A673 (cell line): ENCODE measurements around the gene NKD1. TPM values are rescaled to one million over a fixed set of nuclear protein-coding genes. Genes with fewer than 3 reads are reported as not detected.

Experiments
- BruUV-seq: library from RNA; stranded (reverse); fragments of 400-500 nt; replicated peaks from 2 replicates; lab custom pipeline; 2021; lab: Mats Ljungman, UMichigan
- CTCF ChIA-PET: fragments of 300-600 bp; sonication (Branson Sonifier 250); formaldehyde crosslinking; loops from one replicate; lab custom pipeline; 2022; ENCODE audit warnings: antibody characterized with exemption; lab: Charles Lee
- POLR2A ChIA-PET: fragments of 300-600 bp; sonication (Branson Sonifier 250); formaldehyde crosslinking; loops from one replicate; lab custom pipeline; 2022; ENCODE audit warnings: antibody characterized with exemption; ENCODE audit not compliant: low non-redundant PET; lab: Charles Lee
- DNase-seq: peaks from one replicate; pipeline ENCODE4 v3.0.0-alpha.2; 2015; ENCODE audit warnings: low spot score
- H3K27ac ChIP-seq: fragments of 200-600 bp; sonication (generic); 2 replicates; pipeline ENCODE4 v1.5.1; 2016; ENCODE audit warnings: mixed run types, low read depth, mild to moderate bottlenecking, mixed read lengths, antibody characterized with exemption, low read length; ENCODE audit not compliant: poor library complexity, severe bottlenecking
- H3K27me3 ChIP-seq: fragments of 200-600 bp; sonication (generic); replicated peaks from 2 replicates; pipeline ENCODE4 v1.6.1; 2017; ENCODE audit warnings: mixed run types, low read depth, mild to moderate bottlenecking, mixed read lengths, antibody characterized with exemption, low read length; ENCODE audit not compliant: insufficient read depth, poor library complexity
- H3K36me3 ChIP-seq: fragments of 200-600 bp; sonication (generic); 2 replicates; pipeline ENCODE4 v1.6.1; 2016; ENCODE audit warnings: mixed run types, mild to moderate bottlenecking, mixed read lengths, antibody characterized with exemption, low read length; ENCODE audit not compliant: insufficient read depth, poor library complexity, severe bottlenecking
- H3K4me1 ChIP-seq: fragments of 200-600 bp; sonication (generic); 2 replicates; pipeline ENCODE4 v1.6.1; 2017; ENCODE audit warnings: mixed run types, mild to moderate bottlenecking, mixed read lengths, antibody characterized with exemption, low read length; ENCODE audit not compliant: insufficient read depth, poor library complexity, severe bottlenecking
- H3K4me3 ChIP-seq: fragments of 200-600 bp; sonication (generic); 2 replicates; pipeline ENCODE4 v1.5.1; 2016; ENCODE audit warnings: low read depth, mixed run types, mild to moderate bottlenecking, mixed read lengths, low read length; ENCODE audit not compliant: poor library complexity, severe bottlenecking
- H3K9me3 ChIP-seq: fragments of 200-600 bp; sonication (generic); 2 replicates; pipeline ENCODE4 v1.6.1; 2016; ENCODE audit warnings: mixed run types, low read depth, mild to moderate bottlenecking, mixed read lengths, antibody characterized with exemption, low read length; ENCODE audit not compliant: poor library complexity, severe bottlenecking
- EZH2 ChIP-seq: fragments of 200-600 bp; sonication (generic); IDR thresholded peaks from 2 replicates; pipeline ENCODE4 v1.6.1; 2017; ENCODE audit warnings: borderline replicate concordance, low read depth, mild to moderate bottlenecking, mixed read lengths, antibody characterized with exemption, low read length; ENCODE audit not compliant: poor library complexity, severe bottlenecking
- intact Hi-C: fragments of 100-400 bp; cut with micrococcal nuclease; formaldehyde crosslinking; loops from one replicate; pipeline ENCODE4 v1.10.0; 2022; ENCODE audit not compliant: unreplicated experiment
- total RNA-seq: library from RNA; stranded (reverse); gene quantifications from 2 replicates; pipeline ENCODE4 v1.2.3, GENCODE V29; 2021
- TF ChIP-seq, protein P1 (sequence below): fragments of 300-800, 200-600 bp; sonication (generic); conservative IDR thresholded peaks from 2 replicates; pipeline ENCODE4 v1.5.1; 2017; ENCODE audit warnings: low read depth, mild to moderate bottlenecking, antibody characterized with exemption, low read length, moderate library complexity, mixed read lengths

Gene NKD1
- total RNA-seq, 1 experiment from 2014 or later = 1.1 TPM

DNA sequence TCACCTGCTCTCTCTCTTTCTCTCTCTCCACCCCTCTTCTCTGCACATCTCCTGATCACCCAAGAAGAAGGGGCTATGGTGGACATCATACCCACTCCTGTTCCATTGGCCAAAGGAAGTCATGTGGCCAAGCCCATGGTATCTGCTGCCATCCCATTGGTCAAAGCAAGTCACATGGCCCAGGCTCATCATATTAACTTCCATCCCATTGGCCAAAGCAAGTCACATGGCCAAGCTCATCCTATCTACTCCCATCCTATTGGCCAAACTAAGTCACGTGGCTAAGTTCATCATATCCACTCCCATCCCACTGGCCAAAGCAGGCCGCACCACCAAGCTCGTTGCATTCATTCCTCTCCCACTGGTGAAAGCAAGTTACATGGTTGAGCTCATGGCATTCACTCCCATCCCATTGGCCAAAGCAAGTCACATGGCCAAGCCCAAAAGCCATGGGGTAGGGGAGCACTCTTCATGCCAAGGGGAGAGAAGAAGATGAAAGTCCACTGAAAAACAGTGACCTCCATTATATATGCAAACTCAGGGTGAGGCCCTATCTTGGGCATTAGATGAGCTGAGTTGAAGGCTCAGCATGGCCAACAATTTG lies 103.7 kb downstream of the NKD1 start:
- no peak for TF ChIP-seq EZH2
- TF ChIP-seq, protein P1, sequence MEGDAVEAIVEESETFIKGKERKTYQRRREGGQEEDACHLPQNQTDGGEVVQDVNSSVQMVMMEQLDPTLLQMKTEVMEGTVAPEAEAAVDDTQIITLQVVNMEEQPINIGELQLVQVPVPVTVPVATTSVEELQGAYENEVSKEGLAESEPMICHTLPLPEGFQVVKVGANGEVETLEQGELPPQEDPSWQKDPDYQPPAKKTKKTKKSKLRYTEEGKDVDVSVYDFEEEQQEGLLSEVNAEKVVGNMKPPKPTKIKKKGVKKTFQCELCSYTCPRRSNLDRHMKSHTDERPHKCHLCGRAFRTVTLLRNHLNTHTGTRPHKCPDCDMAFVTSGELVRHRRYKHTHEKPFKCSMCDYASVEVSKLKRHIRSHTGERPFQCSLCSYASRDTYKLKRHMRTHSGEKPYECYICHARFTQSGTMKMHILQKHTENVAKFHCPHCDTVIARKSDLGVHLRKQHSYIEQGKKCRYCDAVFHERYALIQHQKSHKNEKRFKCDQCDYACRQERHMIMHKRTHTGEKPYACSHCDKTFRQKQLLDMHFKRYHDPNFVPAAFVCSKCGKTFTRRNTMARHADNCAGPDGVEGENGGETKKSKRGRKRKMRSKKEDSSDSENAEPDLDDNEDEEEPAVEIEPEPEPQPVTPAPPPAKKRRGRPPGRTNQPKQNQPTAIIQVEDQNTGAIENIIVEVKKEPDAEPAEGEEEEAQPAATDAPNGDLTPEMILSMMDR = no peak
- Histone ChIP-seq H3K4me1 (no peaks in the 10 kb centered on the region), H3K27ac (no peak overlapping the region), H3K27me3 (no peaks in the 10 kb centered on the region), H3K9me3 (no peaks in the 10 kb centered on the region), H3K4me3 (no peak overlapping the region), H3K36me3 (no peaks in the 10 kb centered on the region)
- DNase-seq = no peak
- no TSS peak for BruUV-seq
- ChIA-PET CTCF (no interaction called here), POLR2A (no interaction called here)
- intact Hi-C loops = no loop called here

GRCh38 chr16:50652836-50653425 lies 104.7 kb downstream of the NKD1 start:
- CTCF ChIA-PET = no interaction called here
- no TSS peak for BruUV-seq

DNA sequence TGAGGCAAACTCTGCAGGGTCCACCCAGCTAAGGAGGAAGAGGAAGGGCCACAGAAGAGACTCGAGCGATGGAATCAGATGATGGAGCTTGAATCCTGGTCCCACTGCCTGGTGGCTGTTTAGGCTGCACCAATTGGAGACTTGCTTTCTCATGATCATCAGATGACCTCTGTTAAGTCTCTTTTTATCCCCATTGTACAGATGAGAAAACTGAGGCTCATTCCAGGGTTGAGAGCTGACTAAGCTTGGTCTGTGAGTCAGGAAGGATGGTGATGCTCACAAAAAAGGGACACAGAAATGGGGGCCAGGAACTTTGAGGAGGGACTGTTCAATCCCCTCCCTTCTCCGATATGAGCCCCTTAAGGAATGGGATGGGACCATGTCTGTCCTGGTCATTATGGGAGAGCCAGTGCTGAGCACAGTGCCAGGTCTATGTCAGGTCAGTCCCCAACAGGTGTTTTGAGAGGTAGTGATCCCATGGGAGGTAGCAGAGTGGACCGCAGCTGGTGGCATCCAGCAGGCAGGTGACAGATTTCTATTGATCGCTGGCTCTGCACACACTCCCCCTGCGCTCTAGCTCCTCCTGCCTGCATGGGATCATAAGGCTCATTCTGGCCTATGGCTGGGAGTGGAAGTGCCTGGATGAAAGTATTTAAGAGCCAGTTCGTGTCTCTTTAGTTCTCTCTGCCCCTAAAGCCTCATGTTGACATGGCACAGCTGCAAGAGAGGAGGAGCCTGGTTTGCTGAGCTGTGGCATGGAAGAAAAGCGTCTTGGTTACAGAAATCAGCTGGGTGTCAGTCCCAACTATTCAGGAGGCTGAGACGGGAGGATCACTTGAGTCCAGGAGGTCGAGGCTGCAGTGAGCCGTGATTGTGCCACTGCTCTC lies 105.7 kb downstream of the NKD1 start:
- TF ChIP-seq, protein P1 = no peak
- no peak for TF ChIP-seq EZH2
- no peak for DNase-seq
- CTCF ChIA-PET = no interaction called here

More at GRCh38 chr16:50652836-50653425, 104.7 kb downstream of the NKD1 start:
- POLR2A ChIA-PET = no interaction called here
- no peaks in the 10 kb centered on the region for H3K4me1 ChIP-seq
- H3K27me3 ChIP-seq = no peaks in the 10 kb centered on the region
- no peaks in the 10 kb centered on the region for H3K36me3 ChIP-seq
- H3K9me3 ChIP-seq = no peaks in the 10 kb centered on the region
- no peak for TF ChIP-seq EZH2
- TF ChIP-seq, protein P1 = no peak
- intact Hi-C loops = no loop called here
- no peak overlapping the region for H3K4me3 ChIP-seq
- no peak for DNase-seq
- H3K27ac ChIP-seq = no peak overlapping the region

More for the DNA sequence above, 105.7 kb downstream of the NKD1 start:
- BruUV-seq = no TSS peak
- Histone ChIP-seq H3K27ac (no peak overlapping the region), H3K4me3 (no peak overlapping the region), H3K27me3 (no peaks in the 10 kb centered on the region), H3K36me3 (no peaks in the 10 kb centered on the region), H3K4me1 (no peaks in the 10 kb centered on the region), H3K9me3 (no peaks in the 10 kb centered on the region)
- intact Hi-C loops = no loop called here
- POLR2A ChIA-PET = interaction anchor here (0.6 kb wide), 1 partner anchor 21 kb away, joined by 3 read pairs; no protein-coding TSS in a partner anchor
